ENCODE measurements around the gene RBM12.

Gene RBM12

GRCh38 chr20:35616465-35617396 is 48.0 kb downstream of the RBM12 start:
- intact Hi-C loops (cut with micrococcal nuclease): loop anchor here (1.0 to 2.0 kb wide), 3 partner anchors 48 to 156 kb away; partner anchors contain the start of genes CPNE1, ERGIC3, PHF20 and RBM12
- Mint-ChIP-seq H3K27ac (peak overlapping the region; percentile 94), H3K27me3 (peaks cover 49% of the 10 kb centered on the region), H3K9me3 (no peaks in the 10 kb centered on the region), H3K36me3 (ENCODE audit: low read depth) (peaks cover 5% of the 10 kb centered on the region), H3K4me3 (peak overlapping the region; percentile 89), H3K4me1 (ENCODE audit: low read depth) (peaks cover 47% of the 10 kb centered on the region)

GRCh38 chr20:35615667-35616464 is 48.8 kb downstream of the RBM12 start, which contains the start of gene SPAG4:
Gene SPAG4, plus strand, starts transcription at chr20:35615829. Its CDS starts 175 bp downstream, at chr20:35616004.
- Mint-ChIP-seq H3K4me1 (ENCODE audit: low read depth) (peaks cover 47% of the 10 kb centered on the region), H3K36me3 (ENCODE audit: low read depth) (peaks cover 5% of the 10 kb centered on the region), H3K4me3 (peak within 1 kb of the TSS; percentile 89), H3K27me3 (peaks cover 48% of the 10 kb centered on the region), H3K27ac (peak within 1 kb of the TSS; percentile 94), H3K9me3 (no peaks in the 10 kb centered on the region)
- intact Hi-C loops (cut with micrococcal nuclease): loop anchor here (1.0 to 2.0 kb wide), 3 partner anchors 48 to 157 kb away; partner anchors contain the start of genes CPNE1, ERGIC3, PHF20 and RBM12

GRCh38 chr20:35611482-35611881 is 53.2 kb downstream of the RBM12 start:
- peaks cover under 1% of the 10 kb centered on the region for H3K36me3 Mint-ChIP-seq (ENCODE audit: low read depth)
- H3K27ac Mint-ChIP-seq: no peak overlapping the region
- intact Hi-C loops (cut with micrococcal nuclease): no loop called here
- peaks cover 23% of the 10 kb centered on the region for H3K4me1 Mint-ChIP-seq (ENCODE audit: low read depth)
- H3K4me3 Mint-ChIP-seq: no peak overlapping the region
- H3K27me3 Mint-ChIP-seq: peaks cover 7% of the 10 kb centered on the region
- H3K9me3 Mint-ChIP-seq: no peaks in the 10 kb centered on the region

GRCh38 chr20:35610833-35611427 is 53.8 kb downstream of the RBM12 start:
- no peak overlapping the region for H3K4me3 Mint-ChIP-seq
- no peaks in the 10 kb centered on the region for H3K36me3 Mint-ChIP-seq (ENCODE audit: low read depth)
- no peak overlapping the region for H3K27ac Mint-ChIP-seq
- intact Hi-C loops (cut with micrococcal nuclease): no loop called here
- peaks cover 22% of the 10 kb centered on the region for H3K4me1 Mint-ChIP-seq (ENCODE audit: low read depth)
- H3K9me3 Mint-ChIP-seq: no peaks in the 10 kb centered on the region
- peaks cover 7% of the 10 kb centered on the region for H3K27me3 Mint-ChIP-seq

GRCh38 chr20:35607003-35607735 is 57.5 kb downstream of the RBM12 start:
- Mint-ChIP-seq H3K4me1 (ENCODE audit: low read depth) (peaks cover 9% of the 10 kb centered on the region), H3K27me3 (peaks cover 18% of the 10 kb centered on the region), H3K9me3 (no peaks in the 10 kb centered on the region), H3K27ac (no peak overlapping the region), H3K36me3 (ENCODE audit: low read depth) (no peaks in the 10 kb centered on the region), H3K4me3 (no peak overlapping the region)
- intact Hi-C loops (cut with micrococcal nuclease): no loop called here

- Mint-ChIP-seq H3K27me3 (peaks cover 29% of the 10 kb centered on the region), H3K9me3 (no peaks in the 10 kb centered on the region), H3K4me1 (ENCODE audit: low read depth) (peaks cover 18% of the 10 kb centered on the region), H3K27ac (no peak overlapping the region), H3K4me3 (no peak overlapping the region), H3K36me3 (ENCODE audit: low read depth) (no peaks in the 10 kb centered on the region)
- intact Hi-C loops (cut with micrococcal nuclease): no loop called here
These were observed 58.6 kb downstream of the RBM12 start for GRCh38 chr20:35606127-35606526.

GRCh38 chr20:35604449-35604747 is 60.3 kb downstream of the RBM12 start:
- Mint-ChIP-seq H3K27ac (no peak overlapping the region), H3K4me1 (ENCODE audit: low read depth) (peaks cover 24% of the 10 kb centered on the region), H3K36me3 (ENCODE audit: low read depth) (no peaks in the 10 kb centered on the region), H3K9me3 (no peaks in the 10 kb centered on the region), H3K4me3 (no peak overlapping the region), H3K27me3 (peaks cover 46% of the 10 kb centered on the region)
- intact Hi-C loops (cut with micrococcal nuclease): no loop called here

GRCh38 chr20:35603695-35604448 is 60.8 kb downstream of the RBM12 start:
- peaks cover 50% of the 10 kb centered on the region for H3K27me3 Mint-ChIP-seq
- H3K27ac Mint-ChIP-seq: no peak overlapping the region
- intact Hi-C loops (cut with micrococcal nuclease): no loop called here
- no peaks in the 10 kb centered on the region for H3K9me3 Mint-ChIP-seq
- no peaks in the 10 kb centered on the region for H3K36me3 Mint-ChIP-seq (ENCODE audit: low read depth)
- no peak overlapping the region for H3K4me3 Mint-ChIP-seq
- H3K4me1 Mint-ChIP-seq (ENCODE audit: low read depth): peaks cover 24% of the 10 kb centered on the region

- H3K27me3 Mint-ChIP-seq: peaks cover 58% of the 10 kb centered on the region
- H3K4me3 Mint-ChIP-seq: no peak overlapping the region
- peaks cover 24% of the 10 kb centered on the region for H3K4me1 Mint-ChIP-seq (ENCODE audit: low read depth)
- no peaks in the 10 kb centered on the region for H3K36me3 Mint-ChIP-seq (ENCODE audit: low read depth)
- no peak overlapping the region for H3K27ac Mint-ChIP-seq
- intact Hi-C loops (cut with micrococcal nuclease): no loop called here
- no peaks in the 10 kb centered on the region for H3K9me3 Mint-ChIP-seq
These were observed 61.7 kb downstream of the RBM12 start for GRCh38 chr20:35602851-35603495.

GRCh38 chr20:35601990-35602389 is 62.7 kb downstream of the RBM12 start:
- Mint-ChIP-seq H3K36me3 (ENCODE audit: low read depth) (no peaks in the 10 kb centered on the region), H3K4me3 (peak overlapping the region; percentile 74), H3K27me3 (peaks cover 66% of the 10 kb centered on the region), H3K4me1 (ENCODE audit: low read depth) (peaks cover 20% of the 10 kb centered on the region), H3K27ac (no peak overlapping the region), H3K9me3 (no peaks in the 10 kb centered on the region)
- intact Hi-C loops (cut with micrococcal nuclease): no loop called here

- intact Hi-C loops (cut with micrococcal nuclease): no loop called here
- Mint-ChIP-seq H3K36me3 (ENCODE audit: low read depth) (no peaks in the 10 kb centered on the region), H3K27ac (peak overlapping the region; percentile 11), H3K27me3 (peaks cover 72% of the 10 kb centered on the region), H3K9me3 (no peaks in the 10 kb centered on the region), H3K4me3 (peak overlapping the region; percentile 74), H3K4me1 (ENCODE audit: low read depth) (peaks cover 16% of the 10 kb centered on the region)
These were observed 63.4 kb downstream of the RBM12 start for GRCh38 chr20:35600993-35601973.
